H9 (cell line): ENCODE data around the gene SRGAP3. TPM values are rescaled to one million over a fixed set of nuclear protein-coding genes. Genes with fewer than 3 reads are reported as not detected.

Experiments
- DNase-seq: peaks from one replicate; pipeline ENCODE4 v3.0.0-alpha.2; 2017
- H2AFZ ChIP-seq: one replicate; pipeline ENCODE4 v1.6.1; 2013; ENCODE audit warnings: mild to moderate bottlenecking, low read length, control low read depth, moderate library complexity
- H2AK5ac ChIP-seq: 2 replicates; pipeline ENCODE4 v1.6.1; 2013; ENCODE audit warnings: low read length, control low read depth, mixed read lengths; ENCODE audit not compliant: insufficient read length
- H2BK120ac ChIP-seq: one replicate; pipeline ENCODE4 v1.6.1; 2013; ENCODE audit warnings: low read depth, mild to moderate bottlenecking, low read length, control low read depth, inconsistent platforms; ENCODE audit not compliant: poor library complexity, severe bottlenecking
- H2BK12ac ChIP-seq: 2 replicates; pipeline ENCODE4 v1.6.1; 2013; ENCODE audit warnings: low read length, control low read depth, mixed read lengths, low read depth; ENCODE audit not compliant: insufficient read length
- H2BK15ac ChIP-seq: 2 replicates; pipeline ENCODE4 v1.6.1; 2013; ENCODE audit warnings: low read depth, low read length, control low read depth
- H2BK20ac ChIP-seq: one replicate; pipeline ENCODE4 v1.6.1; 2013; ENCODE audit warnings: low read depth, mild to moderate bottlenecking, low read length, control low read depth, inconsistent platforms; ENCODE audit not compliant: poor library complexity, severe bottlenecking
- H2BK5ac ChIP-seq: 2 replicates; pipeline ENCODE4 v1.6.1; 2013; ENCODE audit warnings: low read length, control low read depth, mixed read lengths; ENCODE audit not compliant: insufficient read length
- H3K14ac ChIP-seq: 2 replicates; pipeline ENCODE4 v1.6.1; 2013; ENCODE audit warnings: low read length, control low read depth; ENCODE audit not compliant: insufficient read depth
- H3K18ac ChIP-seq: 2 replicates; pipeline ENCODE4 v1.6.1; 2013; ENCODE audit warnings: low read depth, mild to moderate bottlenecking, mixed read lengths, low read length, control low read depth; ENCODE audit not compliant: insufficient read length
- H3K23ac ChIP-seq: 2 replicates; pipeline ENCODE4 v1.6.1; 2013; ENCODE audit warnings: low read length, control low read depth, mixed read lengths, low read depth; ENCODE audit not compliant: insufficient read length
- H3K23me2 ChIP-seq: 2 replicates; pipeline ENCODE4 v1.6.1; 2013; ENCODE audit warnings: low read depth, mild to moderate bottlenecking, mixed read lengths, low read length, control low read depth; ENCODE audit not compliant: insufficient read length, poor library complexity, severe bottlenecking
- H3K27ac ChIP-seq: 2 replicates; pipeline ENCODE4 v1.5.1; 2013; ENCODE audit warnings: low read length, control low read depth, mixed read lengths, low read depth; ENCODE audit not compliant: insufficient read length
- H3K27me3 ChIP-seq: 2 replicates; pipeline ENCODE4 v1.6.1; 2013; ENCODE audit warnings: low read length, control low read depth, inconsistent platforms; ENCODE audit not compliant: insufficient read depth
- H3K4ac ChIP-seq: 2 replicates; pipeline ENCODE4 v1.6.1; 2013; ENCODE audit warnings: low read depth, mild to moderate bottlenecking, control low read depth, inconsistent platforms, low read length, moderate library complexity
- H3K4me1 ChIP-seq: 2 replicates; pipeline ENCODE4 v1.6.1; 2013; ENCODE audit warnings: low read length, control low read depth, inconsistent platforms; ENCODE audit not compliant: insufficient read depth
- H3K4me2 ChIP-seq: 2 replicates; pipeline ENCODE4 v1.6.1; 2013; ENCODE audit warnings: low read length, control low read depth, mixed read lengths; ENCODE audit not compliant: insufficient read length, insufficient read depth
- H3K56ac ChIP-seq: 2 replicates; pipeline ENCODE4 v1.6.1; 2013; ENCODE audit warnings: low read depth, mild to moderate bottlenecking, mixed read lengths, low read length, control low read depth; ENCODE audit not compliant: insufficient read length
- H3K79me1 ChIP-seq: 2 replicates; pipeline ENCODE4 v1.6.1; 2013; ENCODE audit warnings: low read depth, mild to moderate bottlenecking, moderate library complexity, low read length, control low read depth, inconsistent platforms; ENCODE audit not compliant: insufficient read depth, poor library complexity, severe bottlenecking
- H3K79me2 ChIP-seq: 2 replicates; pipeline ENCODE4 v1.6.1; 2013; ENCODE audit warnings: low read length, control low read depth, inconsistent platforms; ENCODE audit not compliant: insufficient read depth
- H3K9ac ChIP-seq: 2 replicates; pipeline ENCODE4 v1.6.1; 2013; ENCODE audit warnings: low read length, control low read depth, mixed read lengths; ENCODE audit not compliant: insufficient read length; ENCODE audit errors: extremely low read depth
- H3K9me3 ChIP-seq: one replicate; pipeline ENCODE4 v1.6.1; 2013; ENCODE audit warnings: low read depth, low read length, inconsistent platforms; ENCODE audit not compliant: control insufficient read depth
- H3T11ph ChIP-seq: one replicate; pipeline ENCODE4 v1.6.1; 2013; ENCODE audit warnings: mild to moderate bottlenecking, low read length, control low read depth, inconsistent platforms
- H4K20me1 ChIP-seq: one replicate; pipeline ENCODE4 v1.6.1; 2013; ENCODE audit not compliant: control insufficient read depth, insufficient read length, insufficient read depth
- H4K5ac ChIP-seq: 2 replicates; pipeline ENCODE4 v1.6.1; 2013; ENCODE audit warnings: low read depth, mild to moderate bottlenecking, mixed read lengths, low read length, control low read depth; ENCODE audit not compliant: insufficient read length
- H4K8ac ChIP-seq: replicated peaks from 2 replicates; pipeline ENCODE4 v1.6.1; 2013; ENCODE audit warnings: low read length, control low read depth, mixed read lengths, low read depth; ENCODE audit not compliant: insufficient read length
- H4K91ac ChIP-seq: 2 replicates; pipeline ENCODE4 v1.6.1; 2013; ENCODE audit warnings: low read depth, mild to moderate bottlenecking, moderate library complexity, mixed read lengths, low read length, control low read depth; ENCODE audit not compliant: insufficient read length
- H3K27ac Mint-ChIP-seq, 3 experiments: 2 replicates in 2 of 3; 3 replicates in 1 of 3; pipeline ENCODE4 v1.8.0; 2020 to 2021; ENCODE audit warnings: mixed read lengths in 3 of 3, mild to moderate bottlenecking in 1 of 3, moderate library complexity in 1 of 3
- H3K27me3 Mint-ChIP-seq: 2 replicates; pipeline ENCODE4 v1.8.0; 2021; ENCODE audit warnings: low read depth, mild to moderate bottlenecking, moderate library complexity, mixed read lengths
- H3K36me3 Mint-ChIP-seq, 3 experiments: 2 replicates in 2 of 3; 3 replicates in 1 of 3; pipeline ENCODE4 v1.8.0; 2020 to 2021; ENCODE audit warnings: low read depth in 3 of 3, mixed read lengths in 3 of 3; ENCODE audit not compliant: insufficient read depth in 1 of 3
- H3K4me1 Mint-ChIP-seq, 2 experiments: 2 replicates each; pipeline ENCODE4 v1.8.0; 2020; ENCODE audit warnings: mixed read lengths in 2 of 2
- H3K4me3 Mint-ChIP-seq, 2 experiments: 2 replicates in 1 of 2; 3 replicates in 1 of 2; pipeline ENCODE4 v1.8.0; 2020 to 2021; ENCODE audit warnings: mild to moderate bottlenecking in 2 of 2, mixed read lengths in 2 of 2, moderate library complexity in 1 of 2
- H3K9me3 Mint-ChIP-seq, 2 experiments: 2 replicates in 1 of 2; 3 replicates in 1 of 2; pipeline ENCODE4 v1.8.0; 2020; ENCODE audit warnings: mild to moderate bottlenecking in 2 of 2, mixed read lengths in 2 of 2, moderate library complexity in 1 of 2
- WGBS: extraction: QIAGEN DNeasy Blood & Tissue Kit; methylation state at CpG from one replicate; pipeline ENCODE4 v1.1.7; 2013; ENCODE audit warnings: missing lambda C conversion rate, low lambda C conversion rate, mixed read lengths; ENCODE audit not compliant: insufficient read length; ENCODE audit errors: extremely low coverage; 5-methylcytosine and 5-hydroxymethylcytosine counted together
- total RNA-seq: library from RNA; stranded (reverse); gene quantifications from 2 replicates; pipeline ENCODE4 v1.2.1, GENCODE V29; 2021
- TF ChIP-seq, protein P1 (sequence below): fragments of 200-600 bp; sonication (generic); conservative IDR thresholded peaks from 3 replicates; pipeline ENCODE4 v1.8.0; 2021; ENCODE audit warnings: antibody characterized with exemption, mild to moderate bottlenecking

Gene SRGAP3
- total RNA-seq, 1 experiment from 2014 or later = 3.4 TPM

DNA sequence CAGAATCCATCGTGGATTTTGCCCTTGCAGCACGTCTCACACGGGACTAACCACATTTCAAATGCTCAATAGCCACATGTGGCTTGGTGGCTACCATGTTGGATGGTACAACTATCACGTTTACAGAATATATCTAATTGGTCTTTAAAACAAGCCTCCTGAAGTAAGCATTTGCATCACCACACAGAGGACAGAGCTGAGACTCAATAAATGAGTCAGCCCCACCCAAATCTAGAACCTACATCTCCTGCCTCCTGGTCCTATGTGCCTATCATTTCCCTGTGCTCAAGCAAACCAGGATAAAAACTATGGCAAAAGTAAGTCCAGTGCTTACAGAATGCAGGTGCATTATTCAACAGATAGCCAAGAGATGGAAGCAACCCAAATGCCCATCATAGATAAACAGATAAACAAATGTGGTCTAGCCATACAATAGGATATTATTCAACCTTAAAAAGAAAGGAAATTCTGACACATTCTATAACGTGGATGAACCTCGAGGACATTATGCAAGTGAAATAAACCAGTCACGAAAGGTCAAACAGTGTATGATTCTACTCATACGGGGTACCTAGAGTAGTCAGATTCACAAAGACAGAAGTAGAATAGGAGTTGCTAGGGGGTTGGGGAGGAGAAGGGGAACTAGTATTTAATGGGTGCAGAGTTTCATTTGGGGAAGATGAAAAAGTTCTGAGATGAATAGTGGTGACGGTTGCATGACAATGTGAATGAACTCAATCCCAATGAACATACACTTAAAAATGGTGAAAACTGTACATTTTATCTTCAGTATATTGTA is 43.9 kb downstream of the SRGAP3 start:
- Histone ChIP-seq H4K5ac (no peak overlapping the region), H3K4me2 (no peak overlapping the region), H2BK12ac (no peak overlapping the region), H3K9ac (no peak overlapping the region), H2AK5ac (no peak overlapping the region), H3T11ph (no peak overlapping the region), H3K23me2 (no peaks in the 10 kb centered on the region), H3K14ac (no peak overlapping the region), H3K27me3 (no peaks in the 10 kb centered on the region), H3K4me1 (no peaks in the 10 kb centered on the region), H3K23ac (no peak overlapping the region), H3K79me1 (no peaks in the 10 kb centered on the region), H2BK5ac (no peak overlapping the region), H3K18ac (no peak overlapping the region), H2BK120ac (no peak overlapping the region), H4K20me1 (no peaks in the 10 kb centered on the region), H3K4ac (no peak overlapping the region), H3K9me3 (no peaks in the 10 kb centered on the region), H3K27ac (no peak overlapping the region), H4K8ac (no peak overlapping the region), H3K79me2 (no peaks in the 10 kb centered on the region), H2BK20ac (no peak overlapping the region), H2AFZ (no peak overlapping the region), H4K91ac (no peak overlapping the region), H2BK15ac (no peak overlapping the region), H3K56ac (no peak overlapping the region)
- Mint-ChIP-seq H3K27me3 (no peaks in the 10 kb centered on the region), H3K4me1 (peaks cover 28 to 48% of the 10 kb centered on the region in 2 experiments), H3K36me3 (no peaks in the 10 kb centered on the region; a peak in 1 of 7 replicates), H3K9me3 (no peaks in the 10 kb centered on the region), H3K27ac (no peak overlapping the region), H3K4me3 (no peak overlapping the region)
- TF ChIP-seq, protein P1, sequence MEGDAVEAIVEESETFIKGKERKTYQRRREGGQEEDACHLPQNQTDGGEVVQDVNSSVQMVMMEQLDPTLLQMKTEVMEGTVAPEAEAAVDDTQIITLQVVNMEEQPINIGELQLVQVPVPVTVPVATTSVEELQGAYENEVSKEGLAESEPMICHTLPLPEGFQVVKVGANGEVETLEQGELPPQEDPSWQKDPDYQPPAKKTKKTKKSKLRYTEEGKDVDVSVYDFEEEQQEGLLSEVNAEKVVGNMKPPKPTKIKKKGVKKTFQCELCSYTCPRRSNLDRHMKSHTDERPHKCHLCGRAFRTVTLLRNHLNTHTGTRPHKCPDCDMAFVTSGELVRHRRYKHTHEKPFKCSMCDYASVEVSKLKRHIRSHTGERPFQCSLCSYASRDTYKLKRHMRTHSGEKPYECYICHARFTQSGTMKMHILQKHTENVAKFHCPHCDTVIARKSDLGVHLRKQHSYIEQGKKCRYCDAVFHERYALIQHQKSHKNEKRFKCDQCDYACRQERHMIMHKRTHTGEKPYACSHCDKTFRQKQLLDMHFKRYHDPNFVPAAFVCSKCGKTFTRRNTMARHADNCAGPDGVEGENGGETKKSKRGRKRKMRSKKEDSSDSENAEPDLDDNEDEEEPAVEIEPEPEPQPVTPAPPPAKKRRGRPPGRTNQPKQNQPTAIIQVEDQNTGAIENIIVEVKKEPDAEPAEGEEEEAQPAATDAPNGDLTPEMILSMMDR = no peak
- no peak for DNase-seq
- no CpG with 5 or more reads among the region's 9 CpGs for WGBS
